ENCODE data around the gene CD80. TPM values are rescaled to one million over a fixed set of nuclear protein-coding genes. Genes with fewer than 3 reads are reported as not detected.

Gene CD80
- total and polyA plus RNA-seq, 10 of the 15 experiments (the other 5 are each of a cell fraction or from before 2014, with no cell fraction given), result 41.4 to 137 (median 58.1) TPM

- TF ChIP-seq, protein P1, sequence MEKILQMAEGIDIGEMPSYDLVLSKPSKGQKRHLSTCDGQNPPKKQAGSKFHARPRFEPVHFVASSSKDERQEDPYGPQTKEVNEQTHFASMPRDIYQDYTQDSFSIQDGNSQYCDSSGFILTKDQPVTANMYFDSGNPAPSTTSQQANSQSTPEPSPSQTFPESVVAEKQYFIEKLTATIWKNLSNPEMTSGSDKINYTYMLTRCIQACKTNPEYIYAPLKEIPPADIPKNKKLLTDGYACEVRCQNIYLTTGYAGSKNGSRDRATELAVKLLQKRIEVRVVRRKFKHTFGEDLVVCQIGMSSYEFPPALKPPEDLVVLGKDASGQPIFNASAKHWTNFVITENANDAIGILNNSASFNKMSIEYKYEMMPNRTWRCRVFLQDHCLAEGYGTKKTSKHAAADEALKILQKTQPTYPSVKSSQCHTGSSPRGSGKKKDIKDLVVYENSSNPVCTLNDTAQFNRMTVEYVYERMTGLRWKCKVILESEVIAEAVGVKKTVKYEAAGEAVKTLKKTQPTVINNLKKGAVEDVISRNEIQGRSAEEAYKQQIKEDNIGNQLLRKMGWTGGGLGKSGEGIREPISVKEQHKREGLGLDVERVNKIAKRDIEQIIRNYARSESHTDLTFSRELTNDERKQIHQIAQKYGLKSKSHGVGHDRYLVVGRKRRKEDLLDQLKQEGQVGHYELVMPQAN (conservative IDR thresholded peaks at IDR 0.05), result no peak
- TF ChIP-seq ZNF384 (IDR thresholded peaks at IDR 0.05; ENCODE audit: borderline replicate concordance, low read depth, low read length) (peak; percentile 32; the same call in 1 of the 2 replicates), SMAD1 (IDR thresholded peaks at IDR 0.05; ENCODE audit: low read depth, partially characterized antibody) (no peak), TCF12 (IDR thresholded peaks at IDR 0.05; ENCODE audit: low read depth, low read length) (no peak), PML (IDR thresholded peaks at IDR 0.05; ENCODE audit: low read length) (no peak), RUNX3 (IDR thresholded peaks at IDR 0.05; ENCODE audit: low read length) (no peak), ZNF622 (IDR thresholded peaks at IDR 0.05) (no peak), TARDBP (IDR thresholded peaks at IDR 0.05; ENCODE audit: borderline replicate concordance) (no peak), SMC3 (IDR thresholded peaks at IDR 0.05; ENCODE audit: borderline replicate concordance, low read length) (peak; percentile 41; the same call in 1 of the 2 replicates), MXI1 (IDR thresholded peaks at IDR 0.05; ENCODE audit: low read depth, low read length) (no peak), IRF3 (IDR thresholded peaks at IDR 0.05) (no peak), TAF1 (IDR thresholded peaks at IDR 0.05; ENCODE audit: borderline replicate concordance, low read depth, low read length) (no peak), E2F8 (IDR thresholded peaks at IDR 0.05; ENCODE audit: low read depth, partially characterized antibody) (no peak), RAD21 (IDR thresholded peaks at IDR 0.05; ENCODE audit: insufficient read depth, low read depth, low read length) (peak; percentile 51), NFYA (IDR thresholded peaks at IDR 0.05; ENCODE audit: borderline replicate concordance, low read depth, low read length) (no peak)
- TF ChIP-seq, protein P2, sequence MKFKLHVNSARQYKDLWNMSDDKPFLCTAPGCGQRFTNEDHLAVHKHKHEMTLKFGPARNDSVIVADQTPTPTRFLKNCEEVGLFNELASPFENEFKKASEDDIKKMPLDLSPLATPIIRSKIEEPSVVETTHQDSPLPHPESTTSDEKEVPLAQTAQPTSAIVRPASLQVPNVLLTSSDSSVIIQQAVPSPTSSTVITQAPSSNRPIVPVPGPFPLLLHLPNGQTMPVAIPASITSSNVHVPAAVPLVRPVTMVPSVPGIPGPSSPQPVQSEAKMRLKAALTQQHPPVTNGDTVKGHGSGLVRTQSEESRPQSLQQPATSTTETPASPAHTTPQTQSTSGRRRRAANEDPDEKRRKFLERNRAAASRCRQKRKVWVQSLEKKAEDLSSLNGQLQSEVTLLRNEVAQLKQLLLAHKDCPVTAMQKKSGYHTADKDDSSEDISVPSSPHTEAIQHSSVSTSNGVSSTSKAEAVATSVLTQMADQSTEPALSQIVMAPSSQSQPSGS (IDR thresholded peaks at IDR 0.05; ENCODE audit: low read length), result no peak
Measured at GRCh38 chr3:119524931-119525662, 34.3 kb downstream of the CD80 start (continued).
